GM18519 (cell line): Measurements from ENCODE around the gene SLC12A4.
"Not testable (repeated sequence)": the region's sequence is repeated elsewhere in the genome, so short reads cannot be mapped to it uniquely, and the experiment has no call there.

Experiments
- ATAC-seq: cut with Tn5 transposase; IDR thresholded peaks from one replicate; pipeline ENCODE4 v1.9.1; 2021; ENCODE audit warnings: mild to moderate bottlenecking, moderate library complexity; ENCODE audit not compliant: unreplicated experiment, low FRiP score

SLC12A4 gene

DNA sequence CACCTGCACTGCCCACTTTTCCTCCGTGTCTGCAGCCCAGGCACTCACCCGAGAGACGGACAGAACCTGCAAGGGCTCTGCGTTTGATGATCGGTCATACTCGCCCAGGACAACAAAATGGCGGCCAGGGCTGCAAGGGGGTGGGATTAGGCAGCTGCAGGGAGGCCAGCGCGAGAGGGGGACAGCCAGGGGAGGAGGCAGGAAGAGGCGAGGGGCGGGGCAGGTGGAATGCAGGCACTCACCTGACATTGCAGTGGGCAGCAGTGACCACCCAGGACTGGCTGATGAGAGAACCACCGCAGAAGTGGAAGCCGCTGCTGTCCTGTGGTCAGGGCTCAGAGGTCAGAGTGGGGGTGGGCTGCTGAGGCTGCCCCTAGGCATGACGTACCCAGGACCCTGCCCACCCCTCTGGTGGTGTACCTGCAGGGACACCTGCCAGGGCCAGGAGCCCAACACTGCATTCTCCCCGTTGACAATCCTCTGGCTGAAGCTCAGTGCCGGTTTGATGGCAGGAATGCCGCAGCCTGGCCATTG is 37.7 kb downstream of the SLC12A4 start:
- ATAC-seq: no peak

DNA sequence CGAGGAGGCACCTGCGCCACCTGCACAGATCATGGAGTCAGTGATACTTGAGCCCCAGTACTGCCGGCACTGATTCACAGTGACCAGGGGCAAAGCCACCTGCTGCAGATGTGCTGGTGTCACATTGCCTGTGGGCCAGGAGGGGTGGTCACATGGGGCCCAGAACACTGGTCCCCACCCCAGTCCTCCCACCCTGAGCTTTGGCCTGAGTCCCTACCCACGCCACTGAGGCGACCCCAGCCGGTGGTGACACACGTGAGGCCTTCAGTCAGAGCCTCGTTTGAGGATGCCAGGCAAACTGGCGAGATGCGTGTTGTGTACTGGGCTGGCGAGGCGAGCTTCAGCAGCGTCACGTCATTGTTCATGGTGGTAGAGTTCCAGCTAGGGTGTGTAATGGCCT is 38.2 kb downstream of the SLC12A4 start:
- ATAC-seq: no peak

DNA sequence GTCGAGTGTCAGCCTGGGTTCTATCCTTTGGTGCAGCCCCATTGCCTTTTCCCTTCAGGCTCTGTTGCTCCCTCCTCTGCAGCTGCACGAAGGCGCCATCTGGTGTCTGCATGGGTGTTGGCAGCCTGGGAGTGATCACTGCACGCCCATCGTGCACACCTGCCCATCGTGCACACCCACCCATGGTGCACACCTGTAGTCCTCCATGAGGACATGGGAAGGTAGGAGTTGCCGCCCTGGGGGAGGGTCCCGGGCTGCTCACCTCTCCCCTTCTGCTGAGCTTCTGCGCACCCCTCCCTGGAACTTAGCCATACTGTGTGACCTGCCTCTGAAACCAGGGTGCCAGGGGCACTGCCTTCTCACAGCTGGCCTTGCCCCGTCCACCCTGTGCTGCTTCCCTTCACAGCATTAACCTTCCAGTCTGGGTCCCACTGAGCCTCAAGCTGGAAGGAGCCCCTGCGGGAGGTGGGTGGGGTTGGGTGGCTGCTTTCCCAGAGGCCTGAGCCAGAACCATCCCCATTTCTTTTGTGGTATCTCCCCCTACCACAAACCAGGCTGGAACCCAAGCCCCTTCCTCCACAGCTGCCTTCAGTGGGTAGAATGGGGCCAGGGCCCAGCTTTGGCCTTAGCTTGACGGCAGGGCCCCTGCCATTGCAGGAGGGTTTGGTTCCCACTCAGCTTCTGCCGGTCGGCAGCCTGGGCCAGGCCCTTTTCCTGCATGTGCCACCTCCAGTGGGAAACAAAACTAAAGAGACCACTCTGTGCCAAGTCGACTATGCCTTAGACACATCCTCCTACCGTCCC is 39.7 kb downstream of the SLC12A4 start:
- no peak for ATAC-seq

DNA sequence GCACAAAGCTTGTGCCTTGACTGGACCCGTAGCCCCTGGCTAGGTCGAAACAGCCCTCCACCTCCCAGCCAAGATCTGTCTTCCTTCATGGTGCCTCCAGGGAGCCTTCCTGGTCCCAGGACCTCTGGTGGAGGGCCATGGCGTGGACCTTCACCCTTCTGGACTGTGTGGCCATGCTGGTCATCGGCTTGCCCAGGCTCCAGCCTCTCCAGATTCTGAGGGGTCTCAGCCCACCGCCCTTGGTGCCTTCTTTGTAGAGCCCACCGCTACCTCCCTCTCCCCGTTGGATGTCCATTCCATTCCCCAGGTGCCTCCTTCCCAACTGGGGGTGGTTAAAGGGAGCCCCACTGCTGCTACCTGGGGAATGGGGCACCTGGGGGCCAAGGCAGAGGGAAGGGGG is 40.3 kb downstream of the SLC12A4 start:
- no peak for ATAC-seq

DNA sequence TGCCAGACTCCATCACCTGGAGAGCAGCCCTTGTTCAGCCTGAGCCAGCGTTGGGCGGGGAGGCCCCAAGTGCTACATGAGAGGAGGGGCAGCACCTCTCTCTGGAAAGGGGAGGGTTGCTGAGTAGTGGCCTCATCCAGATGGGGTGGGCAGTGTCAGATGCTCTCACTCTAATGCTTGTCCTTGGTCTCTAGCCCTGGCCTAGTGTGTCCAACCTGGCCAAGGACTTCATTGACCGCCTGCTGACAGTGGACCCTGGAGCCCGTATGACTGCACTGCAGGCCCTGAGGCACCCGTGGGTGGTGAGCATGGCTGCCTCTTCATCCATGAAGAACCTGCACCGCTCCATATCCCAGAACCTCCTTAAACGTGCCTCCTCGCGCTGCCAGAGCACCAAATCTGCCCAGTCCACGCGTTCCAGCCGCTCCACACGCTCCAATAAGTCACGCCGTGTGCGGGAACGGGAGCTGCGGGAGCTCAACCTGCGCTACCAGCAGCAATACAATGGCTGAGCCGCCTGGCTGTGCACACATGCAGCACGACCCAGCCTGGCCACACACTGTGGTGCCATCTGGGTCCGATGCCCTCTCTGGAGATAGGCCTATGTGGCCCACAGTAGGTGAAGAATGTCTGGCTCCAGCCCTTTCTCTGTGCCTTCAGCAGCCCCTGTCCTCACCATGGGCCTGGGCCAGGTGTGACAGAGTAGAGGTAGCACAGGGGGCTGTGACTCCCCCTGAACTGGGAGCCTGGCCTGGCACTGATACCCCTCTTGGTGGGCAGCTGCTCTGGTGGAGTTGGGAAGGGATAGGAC is 41.1 kb downstream of the SLC12A4 start:
- ATAC-seq: no peak

DNA sequence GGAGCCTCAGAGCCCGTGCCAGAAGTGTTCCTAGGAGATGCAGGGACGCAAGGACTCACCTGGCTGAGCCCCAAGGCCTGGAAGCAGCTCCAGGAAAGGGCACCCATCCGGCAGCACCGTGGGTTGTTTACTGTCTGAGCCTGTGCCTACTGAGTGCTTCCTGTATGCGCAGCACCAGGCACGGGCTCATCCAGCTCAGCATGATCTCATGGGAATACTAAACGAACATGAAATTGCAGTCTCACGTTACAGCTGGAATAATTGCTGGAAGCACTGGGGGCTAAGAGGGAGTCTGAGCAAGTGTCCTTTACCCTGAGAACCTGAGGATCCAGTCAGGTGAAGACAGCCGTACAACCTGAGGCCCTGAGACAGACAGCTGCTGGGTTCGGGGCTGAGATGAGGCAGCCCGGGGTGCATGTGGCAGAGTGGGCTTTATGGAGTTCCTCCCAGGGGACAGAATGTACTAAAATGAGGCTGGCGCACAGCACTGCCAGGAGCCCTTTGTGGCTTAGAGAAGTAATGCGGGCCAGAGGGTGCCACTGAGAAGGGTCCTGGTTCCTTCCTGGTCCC is 42.2 kb downstream of the SLC12A4 start:
- no peak for ATAC-seq

DNA sequence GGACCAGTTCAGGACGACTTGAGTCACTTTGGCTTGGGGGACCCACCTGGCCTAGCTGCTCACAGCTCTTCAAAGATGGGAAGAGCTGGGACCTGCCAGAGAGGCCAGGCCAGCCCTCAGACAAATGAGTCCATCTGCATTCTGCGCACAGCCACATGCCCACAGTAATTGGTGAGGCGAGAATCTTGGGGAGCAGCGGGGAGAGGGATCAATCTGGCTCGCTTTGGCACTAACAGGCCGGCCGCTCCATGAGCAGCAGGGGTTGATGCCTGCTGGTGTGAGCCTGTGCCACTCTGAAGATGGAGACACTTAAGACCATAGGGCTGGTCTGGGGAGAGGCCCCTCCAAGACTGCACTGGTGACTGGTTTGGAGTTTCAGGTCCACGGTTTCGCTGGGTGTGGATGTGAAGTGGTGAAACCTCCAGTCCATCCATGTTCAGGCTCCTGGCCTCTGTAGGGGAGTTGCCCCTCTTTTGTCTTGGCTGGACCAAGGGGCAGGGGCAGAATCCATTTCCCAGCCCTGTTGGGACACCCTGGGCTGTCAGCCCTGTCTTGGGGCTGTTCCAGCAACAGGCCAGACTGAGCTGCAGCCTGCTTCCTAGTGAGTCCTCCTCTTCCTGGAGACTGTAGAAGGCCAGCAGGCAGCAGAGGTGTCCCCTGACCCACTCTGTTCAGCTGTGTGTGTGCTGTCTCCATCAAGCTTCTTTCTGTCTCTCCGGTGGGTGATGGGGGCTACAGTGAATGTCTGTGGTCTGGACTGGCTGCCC is 44.1 kb downstream of the SLC12A4 start:
- ATAC-seq: no peak

DNA sequence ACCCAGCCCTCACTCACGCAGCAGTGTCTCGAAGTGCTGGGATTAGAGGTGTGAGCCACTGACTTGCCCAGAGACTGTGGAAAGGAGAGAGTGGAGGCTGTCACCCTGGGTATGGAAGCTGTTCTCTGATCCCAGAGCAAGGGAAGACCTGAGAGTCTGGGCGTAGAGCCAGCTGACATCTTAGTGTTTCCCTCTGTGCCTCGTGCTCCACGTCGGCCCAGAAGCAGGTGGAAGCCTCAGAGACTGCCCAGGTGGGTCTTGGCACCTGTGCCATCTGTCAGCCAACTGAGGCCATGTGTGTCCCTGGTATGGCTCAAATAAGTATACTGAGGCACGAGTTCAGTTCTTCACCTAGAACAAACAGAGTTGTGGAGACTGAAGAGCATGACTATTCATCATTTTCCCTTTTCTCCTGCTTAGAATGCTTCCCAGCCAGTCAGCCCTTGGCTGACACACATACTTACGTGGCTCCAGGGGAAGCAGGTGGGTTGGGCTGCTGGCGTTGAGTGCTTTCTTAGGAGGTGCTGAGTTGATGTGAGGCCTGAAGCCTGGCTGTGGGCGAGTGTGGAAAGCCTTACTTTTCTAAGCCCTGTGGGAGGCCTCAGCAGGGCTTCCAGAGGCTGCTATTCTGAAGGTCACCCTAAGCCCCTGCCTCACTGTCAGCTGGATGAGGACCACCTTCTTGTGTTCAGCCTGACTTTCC is 44.9 kb downstream of the SLC12A4 start:
- ATAC-seq: no peak

DNA sequence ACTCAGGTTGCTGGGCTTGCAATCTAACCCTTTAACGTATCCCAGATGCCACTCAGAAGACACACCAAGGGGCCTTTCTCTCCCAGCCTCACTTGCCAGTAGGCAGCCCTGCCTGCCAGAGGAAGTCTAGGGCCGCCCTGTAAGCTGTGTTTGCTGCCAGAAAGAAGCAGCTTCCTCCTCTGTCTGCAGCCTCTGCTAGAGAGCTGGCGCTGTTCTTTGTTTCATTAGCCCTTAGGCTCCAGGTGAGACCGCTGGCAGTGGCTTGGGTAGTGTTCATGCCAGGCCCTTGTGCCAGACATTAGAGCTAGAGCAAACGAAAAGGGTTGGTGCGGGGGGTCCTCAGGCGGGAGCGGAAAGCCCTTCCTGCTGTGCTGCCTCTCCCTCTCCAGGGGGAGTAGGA is 45.7 kb downstream of the SLC12A4 start:
- no peak for ATAC-seq

DNA sequence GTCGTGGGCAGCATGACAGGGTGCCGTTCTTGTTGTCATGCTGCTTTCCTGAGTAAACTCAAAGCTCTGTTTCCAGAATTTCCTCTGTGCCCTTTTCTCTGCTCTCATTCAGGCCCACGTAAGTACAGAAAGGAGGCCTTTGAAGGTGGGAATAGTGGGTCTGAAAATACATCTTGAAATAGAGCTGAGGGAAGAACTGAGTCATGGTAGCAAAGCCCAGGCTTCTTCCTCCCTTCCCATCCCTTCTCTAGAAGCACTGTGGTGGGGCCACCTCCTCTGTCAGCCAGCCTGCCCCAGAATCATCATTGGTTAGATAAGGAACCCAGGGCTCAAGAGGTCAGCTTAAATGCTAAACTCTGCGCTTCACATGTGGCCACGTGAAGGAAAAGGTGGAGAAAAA is 46.2 kb downstream of the SLC12A4 start:
- ATAC-seq: no peak

DNA sequence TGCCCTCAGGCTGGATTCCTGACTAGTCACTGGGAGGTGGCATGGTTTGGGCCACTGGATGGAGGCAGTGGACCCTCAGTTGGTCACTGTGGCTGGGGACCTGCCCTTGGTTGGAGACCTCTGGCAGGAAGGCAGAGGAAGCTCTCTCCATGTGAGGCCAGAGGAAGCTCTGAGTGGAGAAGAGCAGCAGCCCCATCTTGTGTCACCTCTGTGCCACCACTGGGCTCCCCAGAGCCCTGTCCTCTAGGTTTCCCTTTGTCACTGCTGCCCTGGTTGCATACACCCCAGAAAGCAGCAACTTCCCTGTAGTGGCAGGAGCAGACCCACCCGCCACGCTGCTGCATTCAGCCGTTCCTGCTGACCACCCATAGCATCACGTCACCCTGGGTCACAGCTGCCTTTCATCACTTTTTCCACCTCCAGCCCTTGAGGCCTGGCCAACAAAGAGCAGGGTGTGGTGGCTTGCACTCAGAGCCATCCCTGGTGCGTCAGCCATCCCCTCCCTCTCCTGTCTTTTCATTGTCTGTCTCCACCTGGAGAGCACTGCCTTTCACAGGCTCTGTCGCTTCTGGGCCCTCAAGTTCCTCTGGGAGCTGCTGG is 48.7 kb downstream of the SLC12A4 start:
- ATAC-seq: no peak

DNA sequence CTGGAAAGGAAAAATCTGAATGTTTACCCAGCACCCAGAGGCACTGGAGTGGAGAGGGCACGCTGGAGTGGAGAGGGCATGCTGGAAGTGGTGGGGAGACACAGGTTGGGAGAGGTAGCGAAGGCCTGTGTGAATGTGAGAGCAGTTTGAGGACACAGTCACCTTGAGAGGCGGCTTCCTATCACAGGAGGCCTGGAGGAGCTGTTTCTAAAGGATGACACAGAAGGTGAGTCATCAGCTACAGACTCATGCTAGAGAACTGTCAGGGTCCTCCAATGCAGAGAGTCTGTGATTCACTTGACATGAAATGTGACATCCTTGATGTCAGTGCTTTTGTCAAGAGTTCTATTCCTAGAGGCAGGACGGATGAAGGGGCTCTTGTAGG is 50.6 kb downstream of the SLC12A4 start:
- no peak for ATAC-seq

DNA sequence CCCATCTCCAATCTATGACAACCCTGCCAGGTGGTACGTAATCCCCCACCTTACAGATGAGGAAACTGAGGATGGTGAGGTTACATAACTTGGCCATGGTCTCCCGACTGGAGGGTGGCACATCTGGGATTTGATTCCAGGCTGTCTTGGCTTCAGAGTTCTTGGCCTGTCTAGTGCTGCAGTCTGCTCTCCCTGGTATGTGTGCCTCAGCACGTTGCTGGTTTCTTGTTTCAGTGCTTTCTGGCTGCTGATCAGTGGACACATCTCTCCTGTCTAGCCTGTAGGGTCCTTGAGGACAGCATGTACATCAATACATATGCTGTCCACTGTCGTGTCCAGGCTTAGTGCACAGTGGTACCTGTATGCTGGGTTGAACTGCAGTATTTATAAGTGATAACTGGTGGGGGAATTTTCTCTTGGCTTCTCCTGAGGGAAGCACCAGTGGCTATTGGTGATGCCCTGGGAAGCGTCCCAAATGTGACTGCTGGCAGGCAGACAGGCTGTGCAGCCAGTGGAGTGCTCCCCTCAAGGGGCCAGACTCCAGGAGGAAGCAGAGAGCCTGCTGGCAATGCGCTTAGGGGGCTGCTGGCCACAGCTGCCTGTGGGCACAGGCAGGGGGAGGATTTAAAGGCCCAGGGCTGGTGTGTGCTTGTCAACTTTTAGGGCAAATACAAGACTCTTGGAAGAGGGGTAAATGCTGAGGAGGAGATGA is 51.1 kb downstream of the SLC12A4 start:
- no peak for ATAC-seq

DNA sequence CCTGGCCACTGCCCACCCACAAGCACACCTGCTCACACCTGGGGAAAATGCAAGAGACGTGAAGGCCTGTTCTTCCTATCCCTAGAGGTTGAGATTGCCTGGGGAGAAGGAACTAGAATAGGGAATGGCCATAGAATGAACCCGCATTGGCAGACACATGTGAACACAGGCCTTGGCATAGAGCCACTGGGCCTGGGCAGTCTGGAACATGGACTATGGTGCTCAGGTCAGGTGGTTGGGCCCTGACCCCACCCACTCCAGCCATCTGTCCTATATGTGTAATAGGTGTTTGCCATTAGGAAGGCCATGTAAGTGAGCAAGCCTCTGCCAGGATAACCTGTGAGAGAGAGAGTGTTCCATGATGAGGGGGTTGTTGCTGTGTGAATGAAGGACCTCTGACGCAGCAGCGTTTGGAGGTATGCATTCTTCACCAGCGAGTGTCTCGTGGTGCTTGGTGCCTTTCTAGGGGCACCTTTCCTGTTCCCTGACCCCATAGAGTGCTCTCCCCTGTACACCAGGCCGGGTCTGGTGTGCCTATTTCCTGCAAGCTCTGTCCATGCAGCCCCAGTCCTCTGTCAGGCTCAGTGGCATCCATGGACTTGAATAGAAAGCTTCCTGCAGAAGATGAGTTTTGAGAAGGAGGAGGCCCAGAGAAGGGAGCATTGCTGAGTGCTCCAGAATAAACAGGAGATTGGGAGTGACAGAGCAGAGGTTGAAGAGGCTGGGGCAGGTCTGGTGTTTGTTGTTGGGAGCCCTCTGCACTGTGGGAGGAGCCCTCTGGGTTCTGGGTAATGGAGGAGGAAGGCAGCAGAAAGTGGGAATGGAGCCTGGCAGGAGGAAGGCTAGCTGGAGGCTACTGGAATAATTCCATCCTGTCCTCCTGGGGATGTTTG is 52.4 kb downstream of the SLC12A4 start:
- no peak for ATAC-seq

DNA sequence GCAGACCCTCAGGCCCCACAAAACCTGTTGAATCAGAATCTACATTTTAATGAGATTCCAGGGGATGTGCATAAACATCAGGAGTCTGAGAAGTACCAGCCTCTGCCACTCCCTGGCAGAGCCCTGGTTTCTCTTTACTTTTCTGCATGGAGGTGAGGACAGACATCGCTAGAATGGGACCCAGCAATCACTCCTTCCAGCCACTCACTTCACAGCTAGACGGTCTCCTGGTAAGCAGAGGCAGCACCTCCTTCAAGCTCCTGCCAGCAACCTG is 53.0 kb downstream of the SLC12A4 start:
- not testable (repeated sequence) for ATAC-seq

DNA sequence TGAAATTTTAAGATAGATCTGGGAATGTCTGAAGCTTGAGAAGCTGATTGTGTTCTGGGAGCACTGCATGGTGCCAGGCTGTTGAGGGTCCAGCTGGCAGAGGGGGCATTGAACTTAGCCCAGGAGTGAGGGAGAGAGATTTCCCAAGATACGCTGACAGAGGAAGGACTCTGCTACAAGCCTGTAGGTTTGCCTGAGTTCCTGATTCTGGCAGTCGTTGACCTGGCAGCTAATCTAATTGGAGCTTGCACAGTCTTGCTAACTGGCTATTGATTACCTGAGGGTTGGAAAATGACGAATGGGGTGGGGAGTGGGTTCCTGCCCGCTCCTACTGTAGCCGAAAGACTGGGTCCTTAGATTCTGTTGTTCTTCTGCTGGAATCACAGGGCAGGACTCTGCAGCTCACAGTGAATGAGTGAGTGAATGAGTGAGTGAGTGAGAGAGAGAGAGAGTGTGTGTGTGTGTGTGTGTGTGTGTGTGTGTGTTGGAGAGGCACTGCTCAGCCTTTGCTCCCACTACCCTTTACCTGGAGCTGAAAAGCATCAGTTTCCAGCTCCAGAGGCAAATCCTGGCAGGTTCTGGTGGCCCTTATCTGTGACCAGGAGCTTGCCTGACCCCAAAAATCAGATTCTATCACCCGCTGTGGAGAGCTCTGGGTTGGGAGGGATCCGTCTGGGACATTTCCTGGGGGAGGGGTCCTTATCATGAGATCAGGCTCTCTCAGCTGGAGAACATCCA is 53.5 kb downstream of the SLC12A4 start:
- no peak for ATAC-seq

DNA sequence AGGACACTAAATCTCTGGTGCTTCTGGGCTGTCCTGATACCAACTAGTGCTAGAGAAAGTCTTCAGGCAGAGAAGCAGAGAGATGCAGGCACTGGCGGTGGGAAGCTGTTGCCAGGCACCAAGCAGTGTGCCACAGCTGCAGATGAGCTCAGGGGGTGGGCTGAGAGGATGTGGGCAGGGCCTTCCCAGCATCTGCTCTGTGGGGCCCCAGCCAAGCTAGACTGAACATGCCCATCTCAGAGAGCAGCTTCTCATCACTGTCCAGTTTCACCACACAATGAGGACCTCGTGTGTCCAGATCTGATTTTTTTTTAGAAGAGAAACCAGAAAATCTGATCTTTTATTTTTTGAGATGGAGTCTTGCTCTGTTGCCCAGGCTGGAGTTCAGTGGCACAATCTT is 58.3 kb downstream of the SLC12A4 start:
- ATAC-seq: no peak
